SU-DHL-6 (cell line): ENCODE results near the gene FOXR1.

Experiments used
- H2AFZ ChIP-seq: fragments of 200-600 bp; sonication (generic); 2 replicates; pipeline ENCODE4 v1.6.1; 2014; ENCODE audit warnings: low read depth, mild to moderate bottlenecking, moderate library complexity, mixed read lengths, antibody characterized with exemption, low read length; ENCODE audit not compliant: severe bottlenecking
- H3F3A ChIP-seq: fragments of 200-600 bp; shearing (Covaris generic); 2 replicates; pipeline ENCODE4 v1.6.0; 2016; ENCODE audit warnings: antibody characterized with exemption, mild to moderate bottlenecking; ENCODE audit not compliant: insufficient read depth
- H3K27ac ChIP-seq: fragments of 200-600 bp; sonication (generic); 2 replicates; pipeline ENCODE4 v1.5.1; 2016; ENCODE audit warnings: low read depth, mild to moderate bottlenecking, low read length, moderate library complexity, mixed read lengths
- H3K27me3 ChIP-seq: fragments of 200-600 bp; sonication (generic), shearing (Covaris generic); 2 replicates; pipeline ENCODE4 v1.6.0; 2014; ENCODE audit warnings: mild to moderate bottlenecking, low read length
- H3K36me3 ChIP-seq: fragments of 200-600 bp; sonication (generic); 2 replicates; pipeline ENCODE4 v1.6.1; 2014; ENCODE audit warnings: mild to moderate bottlenecking, low read length, mixed read lengths
- H3K4me2 ChIP-seq: fragments of 300-600, 200-600 bp; shearing (Covaris generic), sonication (generic); 2 replicates; pipeline ENCODE4 v1.6.0; 2014; ENCODE audit warnings: low read length, low read depth, mild to moderate bottlenecking; ENCODE audit not compliant: poor library complexity, severe bottlenecking
- H3K4me3 ChIP-seq: fragments of 200-600 bp; sonication (generic); 2 replicates; pipeline ENCODE4 v1.5.1; 2014; ENCODE audit warnings: antibody characterized with exemption, low read length, mild to moderate bottlenecking, mixed read lengths; ENCODE audit not compliant: insufficient read depth, poor library complexity, severe bottlenecking
- H3K79me2 ChIP-seq: fragments of 200-600 bp; sonication (generic); 2 replicates; pipeline ENCODE4 v1.6.1; 2014; ENCODE audit warnings: mild to moderate bottlenecking, low read length, moderate library complexity; ENCODE audit not compliant: insufficient read depth
- H3K9ac ChIP-seq: fragments of 200-600 bp; sonication (generic); 2 replicates; pipeline ENCODE4 v1.7.0; 2014; ENCODE audit warnings: mild to moderate bottlenecking, low read length
- H3K9me2 ChIP-seq: fragments of 200-600 bp; sonication (generic); replicated peaks from 2 replicates; pipeline ENCODE4 v1.6.1; 2014; ENCODE audit warnings: low read length; ENCODE audit not compliant: insufficient read depth
- H3K9me3 ChIP-seq: fragments of 200-600 bp; sonication (generic); 2 replicates; pipeline ENCODE4 v1.6.1; 2014; ENCODE audit warnings: low read length, mixed read lengths; ENCODE audit not compliant: insufficient read depth
- H4K20me1 ChIP-seq: fragments of 200-600 bp; sonication (generic); 2 replicates; pipeline ENCODE4 v1.6.1; 2014; ENCODE audit warnings: low read depth, mild to moderate bottlenecking, antibody characterized with exemption, low read length, moderate library complexity, mixed read lengths
- EZH2phosphoT487 ChIP-seq: fragments of 200-600 bp; sonication (generic), shearing (Covaris generic); conservative IDR thresholded peaks from 2 replicates; pipeline ENCODE4 v1.6.1; 2018; ENCODE audit warnings: mild to moderate bottlenecking, antibody characterized with exemption, low read length, moderate library complexity, mixed read lengths
- TF ChIP-seq, protein P1 (sequence below): fragments of 200-600 bp; sonication (generic); IDR thresholded peaks from one replicate; pipeline ENCODE4 v1.5.1; 2017; ENCODE audit warnings: antibody characterized with exemption, mild to moderate bottlenecking, low read length, moderate library complexity; ENCODE audit not compliant: insufficient read depth, poor library complexity, severe bottlenecking

The FOXR1 gene

DNA sequence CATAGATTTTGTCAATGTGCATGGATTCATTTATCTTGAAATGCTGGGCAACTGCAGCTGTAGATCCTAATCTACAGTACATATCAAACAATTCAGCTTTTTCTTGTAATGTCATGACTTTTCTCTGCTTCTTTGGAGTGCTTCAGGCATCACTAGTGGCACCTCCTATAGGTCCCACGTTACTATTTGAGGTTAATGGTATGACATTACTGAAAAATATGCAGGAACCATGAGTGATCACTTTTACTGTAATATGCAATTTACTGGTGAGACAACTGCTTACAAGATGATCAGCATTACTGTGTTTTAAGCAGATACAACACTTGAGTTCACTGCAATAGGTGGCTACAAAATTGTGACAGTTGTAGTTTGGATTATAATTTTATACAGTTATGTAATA lies 29.3 kb downstream of the FOXR1 start:
- H3K9me2 ChIP-seq, result no peaks in the 10 kb centered on the region
- H3K4me2 ChIP-seq, result no peak overlapping the region
- TF ChIP-seq EZH2phosphoT487, result no peak
- TF ChIP-seq, protein P1, sequence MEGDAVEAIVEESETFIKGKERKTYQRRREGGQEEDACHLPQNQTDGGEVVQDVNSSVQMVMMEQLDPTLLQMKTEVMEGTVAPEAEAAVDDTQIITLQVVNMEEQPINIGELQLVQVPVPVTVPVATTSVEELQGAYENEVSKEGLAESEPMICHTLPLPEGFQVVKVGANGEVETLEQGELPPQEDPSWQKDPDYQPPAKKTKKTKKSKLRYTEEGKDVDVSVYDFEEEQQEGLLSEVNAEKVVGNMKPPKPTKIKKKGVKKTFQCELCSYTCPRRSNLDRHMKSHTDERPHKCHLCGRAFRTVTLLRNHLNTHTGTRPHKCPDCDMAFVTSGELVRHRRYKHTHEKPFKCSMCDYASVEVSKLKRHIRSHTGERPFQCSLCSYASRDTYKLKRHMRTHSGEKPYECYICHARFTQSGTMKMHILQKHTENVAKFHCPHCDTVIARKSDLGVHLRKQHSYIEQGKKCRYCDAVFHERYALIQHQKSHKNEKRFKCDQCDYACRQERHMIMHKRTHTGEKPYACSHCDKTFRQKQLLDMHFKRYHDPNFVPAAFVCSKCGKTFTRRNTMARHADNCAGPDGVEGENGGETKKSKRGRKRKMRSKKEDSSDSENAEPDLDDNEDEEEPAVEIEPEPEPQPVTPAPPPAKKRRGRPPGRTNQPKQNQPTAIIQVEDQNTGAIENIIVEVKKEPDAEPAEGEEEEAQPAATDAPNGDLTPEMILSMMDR, result no peak
- no peak overlapping the region for H3K27ac ChIP-seq
- H3K36me3 ChIP-seq, result 0 out of 2 replicates have a peak, but pooled peaks cover 4% of the 10 kb centered on the region
- no peaks in the 10 kb centered on the region for H3K27me3 ChIP-seq
- no peaks in the 10 kb centered on the region for H4K20me1 ChIP-seq
- H3K9ac ChIP-seq, result no peak overlapping the region
- no peaks in the 10 kb centered on the region for H3F3A ChIP-seq
- H3K4me3 ChIP-seq, result no peak overlapping the region
- H3K9me3 ChIP-seq, result no peaks in the 10 kb centered on the region
- H2AFZ ChIP-seq, result no peak overlapping the region
- H3K79me2 ChIP-seq, result peaks cover 43% of the 10 kb centered on the region

DNA sequence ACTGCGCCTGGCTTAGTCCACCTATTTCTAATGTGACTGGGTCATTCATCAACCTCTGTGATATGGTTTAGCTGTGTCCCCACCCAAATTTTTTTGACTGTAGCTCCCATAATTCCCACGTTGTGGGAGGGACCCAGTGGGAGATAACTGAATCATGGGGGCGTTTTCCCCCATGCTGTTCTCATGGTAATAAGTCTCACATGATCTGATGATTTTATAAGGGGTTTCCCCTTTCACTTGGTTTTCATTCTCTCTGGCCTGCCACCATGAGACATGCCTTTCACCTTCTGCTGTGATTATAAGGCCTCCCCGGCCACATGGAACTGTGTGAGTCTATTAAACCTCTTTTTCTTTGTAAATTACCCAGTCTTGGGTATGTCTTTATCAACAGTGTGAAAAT lies 35.1 kb downstream of the FOXR1 start:
- H4K20me1 ChIP-seq, result no peaks in the 10 kb centered on the region
- H3K9me3 ChIP-seq, result no peaks in the 10 kb centered on the region
- H3K9me2 ChIP-seq, result no peaks in the 10 kb centered on the region
- no peak overlapping the region for H3K27ac ChIP-seq
- TF ChIP-seq EZH2phosphoT487, result no peak
- TF ChIP-seq, protein P1, result no peak
- H3K27me3 ChIP-seq, result no peaks in the 10 kb centered on the region
- no peak overlapping the region for H3K4me3 ChIP-seq
- H2AFZ ChIP-seq, result no peak overlapping the region
- no peak overlapping the region for H3K4me2 ChIP-seq
- peaks cover 6% of the 10 kb centered on the region; the same call in 1 of the 2 replicates for H3F3A ChIP-seq
- H3K9ac ChIP-seq, result no peak overlapping the region
- 0 out of 2 replicates have a peak, but pooled peaks cover 4% of the 10 kb centered on the region for H3K79me2 ChIP-seq
- H3K36me3 ChIP-seq, result 0 out of 2 replicates have a peak, but pooled peaks cover 7% of the 10 kb centered on the region

DNA sequence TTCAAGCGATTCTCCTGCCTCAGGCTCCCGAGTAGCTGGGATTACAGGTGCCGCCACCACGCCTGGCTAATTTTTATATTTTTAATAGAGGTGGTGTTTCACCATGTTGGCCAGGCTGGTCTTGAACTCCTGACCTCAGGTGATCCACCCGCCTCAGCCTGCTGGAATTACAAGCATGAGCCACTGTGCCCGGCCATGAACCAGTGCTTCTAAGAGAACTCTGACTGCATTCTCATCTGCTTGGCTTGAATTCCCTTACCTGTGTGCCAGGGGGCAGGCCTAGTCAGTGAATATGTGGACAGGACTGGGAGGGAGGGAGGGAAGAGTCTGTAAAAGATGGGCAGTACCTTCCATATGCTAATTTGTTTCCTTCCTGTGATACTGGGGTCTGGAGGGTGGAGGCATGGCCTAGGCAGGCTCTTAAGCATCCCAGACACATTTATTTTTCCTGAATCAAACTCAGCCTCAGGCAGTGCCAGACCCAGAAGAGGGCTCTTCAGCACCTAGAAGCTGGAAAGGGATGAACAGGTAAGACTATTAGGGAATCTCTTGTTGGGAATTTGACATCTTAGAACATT lies 40.0 kb downstream of the FOXR1 start:
- Histone ChIP-seq H3K27me3 (no peaks in the 10 kb centered on the region), H2AFZ (no peak overlapping the region), H3K27ac (no peak overlapping the region), H3K4me3 (no peak overlapping the region), H3K36me3 (peaks cover 22% of the 10 kb centered on the region), H3F3A (peaks cover 46% of the 10 kb centered on the region), H3K79me2 (peaks cover 14% of the 10 kb centered on the region), H3K9me2 (no peaks in the 10 kb centered on the region), H4K20me1 (peaks cover 4% of the 10 kb centered on the region; the same call in 1 of the 2 replicates), H3K9me3 (no peaks in the 10 kb centered on the region), H3K4me2 (no peak overlapping the region), H3K9ac (no peak overlapping the region)
- TF ChIP-seq, protein P1, result no peak
- TF ChIP-seq EZH2phosphoT487, result no peak
